KBM-7 (cell line): ENCODE results near the gene KLHL36.

Experiments used
- DNase-seq: peaks from one replicate; pipeline ENCODE4 v3.0.0-alpha.2; 2015
- in situ Hi-C: fragments of 300-500 bp; cut with MboI; formaldehyde crosslinking; loops from 2 replicates; pipeline ENCODE4 v1.14.3; 2020; ENCODE audit warnings: low sequenced_read_pairs, low pct_unique_long_range_greater_than_20kb, mixed read lengths

Gene KLHL36

DNA sequence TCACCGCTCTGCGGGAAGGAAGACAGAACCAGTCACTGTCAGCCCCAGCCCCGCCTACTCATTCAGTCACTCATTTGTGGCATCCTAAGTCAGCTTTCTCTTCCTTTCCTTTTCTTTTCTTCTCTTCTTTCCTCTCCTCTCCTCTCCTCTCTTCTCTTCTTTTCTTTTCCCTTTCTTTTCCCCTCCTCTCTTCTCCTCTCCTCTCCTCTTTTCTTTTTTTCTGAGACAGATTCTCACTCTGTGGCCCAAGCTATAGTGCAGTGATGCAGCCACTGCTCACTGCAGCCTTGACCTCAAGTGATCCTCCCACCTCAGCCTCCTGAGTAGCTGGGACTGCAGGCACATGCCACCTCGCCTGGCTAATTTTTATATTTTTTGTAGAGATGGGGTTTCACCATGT lies 10.6 kb upstream of the KLHL36 start:
- in situ Hi-C loops = no loop called here
- DNase-seq = no peak

GRCh38 chr16:84638231-84638806 lies 10.0 kb upstream of the KLHL36 start:
- in situ Hi-C loops = no loop called here
- no peak for DNase-seq

- in situ Hi-C loops = no loop called here
- DNase-seq = no peak
Observed at GRCh38 chr16:84640145-84640544, 8.2 kb upstream of the KLHL36 start.

GRCh38 chr16:84641643-84642358 lies 6.5 kb upstream of the KLHL36 start:
- in situ Hi-C loops = no loop called here
- no peak for DNase-seq

GRCh38 chr16:84643180-84643583 lies 5.1 kb upstream of the KLHL36 start:
- DNase-seq = peak; percentile 41
- in situ Hi-C loops = no loop called here

DNA sequence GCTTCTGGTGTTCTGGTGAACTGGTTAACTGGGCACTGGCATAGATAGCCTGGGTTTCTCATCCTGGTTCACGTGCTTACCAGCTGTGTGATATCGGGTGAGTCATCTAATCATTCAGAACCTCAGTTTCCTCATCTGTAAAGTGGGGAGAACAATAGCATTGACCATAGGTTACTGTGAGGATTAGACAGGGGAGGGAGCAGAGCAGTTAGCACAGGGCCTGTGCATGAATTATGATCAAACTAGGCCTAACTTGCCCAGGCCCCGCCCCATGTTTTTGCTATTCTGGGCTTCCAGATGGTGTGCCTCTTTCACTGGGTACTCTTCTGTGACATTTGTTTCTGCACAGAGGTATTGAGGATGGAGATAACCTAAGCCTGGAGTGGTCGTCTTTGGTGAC lies 4.6 kb upstream of the KLHL36 start:
- DNase-seq = no peak
- in situ Hi-C loops = no loop called here

DNA sequence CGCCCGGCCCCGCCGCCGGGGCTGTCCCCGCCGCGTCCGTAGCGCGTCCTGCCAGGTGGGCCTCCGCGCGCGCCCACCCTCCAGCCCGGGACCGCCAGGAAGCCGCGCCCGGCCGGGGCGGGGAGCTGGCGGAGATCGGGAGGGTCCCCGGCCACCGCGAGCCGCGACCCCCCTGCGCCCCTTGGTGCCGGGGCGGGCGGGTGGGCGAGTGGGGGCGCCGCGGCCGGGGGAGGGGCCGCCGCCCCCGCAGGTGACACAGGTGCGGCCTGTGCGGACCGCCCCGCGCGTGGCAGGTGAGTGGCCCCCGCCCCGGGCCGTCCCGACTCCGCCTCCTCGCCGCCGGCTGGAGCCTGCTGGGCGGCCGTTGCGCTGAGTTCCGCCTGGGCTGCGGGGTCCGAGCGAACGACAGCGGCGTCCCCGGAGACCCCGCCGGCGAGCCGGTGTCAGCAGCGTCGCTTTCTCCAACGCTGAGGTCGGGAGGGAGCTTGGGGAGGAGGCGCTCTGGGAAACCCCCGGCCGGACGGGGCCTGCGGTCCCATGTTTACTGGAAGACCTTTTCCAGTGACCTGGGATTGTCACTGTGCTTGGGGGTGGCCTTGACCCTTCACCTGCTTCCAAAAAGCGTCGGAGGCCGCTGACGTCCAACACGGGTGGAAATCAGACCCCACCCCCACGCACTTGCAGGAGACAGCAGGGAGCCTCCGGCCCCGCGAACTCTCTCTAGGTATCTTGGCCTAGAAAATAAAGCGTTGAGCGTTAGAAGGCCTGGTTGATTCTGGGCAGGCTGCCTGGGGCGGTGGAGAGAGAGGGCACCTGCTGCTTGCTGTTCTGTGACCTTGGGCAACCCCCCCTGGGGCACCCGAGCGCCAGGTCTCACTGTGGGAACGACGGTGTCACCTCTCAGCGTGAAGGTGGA lies 542 bp downstream of the KLHL36 start:
- in situ Hi-C loops = no loop called here
- no peak for DNase-seq

DNA sequence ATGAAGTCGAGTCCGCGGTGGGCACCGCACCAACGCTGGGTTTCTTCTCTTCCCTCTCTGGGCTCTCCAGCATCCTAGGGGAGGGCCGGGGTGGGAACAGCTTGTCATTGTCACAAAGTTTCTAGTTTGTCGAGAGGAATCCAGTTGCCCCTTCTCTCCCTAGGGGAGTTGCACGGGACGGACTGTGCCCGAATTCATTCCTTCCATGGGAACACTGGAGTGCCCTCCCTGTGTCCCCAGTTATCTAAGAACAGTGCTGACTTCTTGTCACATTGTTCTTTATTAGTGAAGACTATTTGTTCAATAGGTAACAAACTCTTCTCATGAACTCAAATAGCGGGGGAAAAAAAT lies 1.2 kb downstream of the KLHL36 start:
- in situ Hi-C loops = no loop called here
- no peak for DNase-seq

DNA sequence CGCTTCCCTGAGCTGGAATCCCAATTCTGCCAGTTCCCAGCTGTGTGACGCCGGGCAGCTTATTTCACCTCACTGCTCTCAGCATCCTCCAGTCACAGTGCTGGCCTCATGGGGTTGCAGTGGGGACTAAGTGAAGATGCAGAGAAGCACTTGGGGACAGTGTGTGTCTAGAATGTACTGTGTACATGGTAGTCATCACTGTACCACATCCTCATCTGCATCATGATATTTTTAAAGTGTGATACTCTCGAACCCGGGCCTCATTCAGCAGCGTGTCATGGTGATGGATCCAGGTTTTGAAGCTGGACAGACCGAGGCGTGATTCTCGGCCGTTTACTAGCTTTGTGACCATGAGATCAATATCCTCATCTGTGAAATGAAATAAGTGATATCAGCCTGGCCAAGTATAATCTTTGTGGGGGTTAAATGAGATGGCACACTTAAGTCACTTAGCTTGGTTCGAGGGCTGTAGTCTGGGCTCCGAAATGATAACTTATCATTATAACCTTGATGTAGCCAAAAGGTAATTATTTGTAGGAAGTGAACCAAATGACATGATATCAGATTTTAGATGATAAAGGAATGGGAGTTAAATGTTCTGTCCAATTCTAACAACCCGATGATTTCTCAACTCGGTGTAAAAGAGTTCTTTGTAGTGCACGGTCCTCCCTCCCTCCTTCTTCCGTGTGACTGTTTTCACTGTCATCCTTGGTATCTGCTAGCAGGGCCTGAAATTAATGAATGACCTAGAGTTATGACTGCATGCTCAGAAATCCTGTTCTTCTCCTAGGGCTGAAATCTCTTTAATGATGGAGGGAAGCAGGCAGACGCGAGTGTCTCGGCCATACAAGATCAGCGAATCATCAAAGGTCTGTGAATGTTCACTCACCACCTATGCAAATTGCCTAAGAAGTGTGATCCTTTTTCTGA lies 2.0 kb downstream of the KLHL36 start:
- no peak for DNase-seq
- in situ Hi-C loops = no loop called here

GRCh38 chr16:84652566-84652965 lies 4.3 kb downstream of the KLHL36 start:
- no peak for DNase-seq
- in situ Hi-C loops = no loop called here

- in situ Hi-C loops = no loop called here
Observed at GRCh38 chr16:84654238-84654637, 5.9 kb downstream of the KLHL36 start.

DNA sequence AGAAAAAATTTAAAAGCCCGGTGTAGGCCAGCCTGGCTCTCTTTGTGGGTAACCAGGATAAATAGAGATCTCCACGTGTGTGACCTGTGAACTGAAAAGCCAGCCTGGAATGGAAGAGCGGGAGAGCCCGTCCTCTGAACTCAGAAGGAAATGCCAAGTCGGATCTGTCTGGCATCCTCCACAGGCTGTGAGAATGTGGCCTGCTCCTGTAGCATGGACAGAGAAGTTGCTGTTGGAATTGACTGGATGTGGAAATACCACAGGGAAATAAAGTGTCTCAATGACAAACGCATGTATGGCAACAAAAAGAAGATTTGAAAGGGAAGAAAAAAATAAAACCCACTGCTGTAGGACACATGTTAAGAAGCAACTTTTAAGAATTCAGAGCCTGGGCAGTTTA lies 6.7 kb downstream of the KLHL36 start:
- no peak for DNase-seq
- in situ Hi-C loops = no loop called here

More at GRCh38 chr16:84654238-84654637, 5.9 kb downstream of the KLHL36 start:
- DNase-seq = no peak

- in situ Hi-C loops = no loop called here
- DNase-seq = no peak
Observed at GRCh38 chr16:84656649-84657048, 8.3 kb downstream of the KLHL36 start.

DNA sequence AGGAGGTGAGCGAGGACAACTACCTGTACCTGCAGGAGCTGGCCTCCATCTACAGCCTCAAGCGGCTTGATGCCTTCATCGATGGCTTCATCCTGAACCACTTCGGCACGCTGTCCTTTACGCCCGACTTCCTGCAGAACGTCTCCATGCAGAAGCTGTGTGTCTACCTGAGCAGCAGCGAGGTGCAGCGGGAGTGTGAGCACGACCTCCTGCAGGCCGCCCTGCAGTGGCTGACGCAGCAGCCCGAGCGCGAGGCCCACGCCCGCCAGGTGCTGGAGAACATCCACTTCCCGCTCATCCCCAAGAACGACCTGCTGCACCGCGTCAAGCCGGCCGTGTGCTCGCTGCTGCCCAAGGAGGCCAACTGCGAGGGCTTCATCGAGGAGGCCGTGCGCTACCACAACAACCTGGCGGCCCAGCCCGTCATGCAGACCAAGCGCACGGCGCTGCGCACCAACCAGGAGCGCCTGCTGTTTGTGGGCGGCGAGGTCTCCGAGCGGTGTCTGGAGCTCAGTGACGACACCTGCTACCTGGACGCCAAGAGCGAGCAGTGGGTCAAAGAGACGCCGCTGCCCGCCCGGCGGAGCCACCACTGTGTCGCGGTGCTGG lies 9.0 kb downstream of the KLHL36 start:
- in situ Hi-C loops = no loop called here
- DNase-seq = no peak

GRCh38 chr16:84658690-84659089 lies 10.4 kb downstream of the KLHL36 start:
- in situ Hi-C loops = no loop called here
- no peak for DNase-seq

- DNase-seq = no peak
- in situ Hi-C loops = no loop called here
Observed at GRCh38 chr16:84659656-84660300, 11.5 kb downstream of the KLHL36 start.

DNA sequence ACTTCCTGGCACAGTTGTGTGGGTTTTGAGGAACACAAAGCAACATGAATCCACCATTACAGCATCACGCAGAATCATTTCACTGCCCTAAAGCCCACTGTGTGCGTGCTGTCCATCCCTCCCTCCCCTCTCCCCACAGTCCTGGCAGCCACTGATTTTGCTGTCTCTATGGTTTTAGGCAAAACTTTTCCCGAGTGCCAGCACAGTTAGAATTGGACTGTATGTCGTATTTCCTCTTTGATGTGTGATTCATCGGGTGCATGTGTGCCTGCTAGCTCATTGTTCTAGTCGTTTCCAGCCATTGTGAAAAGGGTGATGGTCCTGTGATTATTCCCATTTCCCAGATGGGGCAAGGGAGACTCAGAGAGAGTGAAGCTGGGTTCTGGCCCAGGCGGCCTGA lies 12.7 kb downstream of the KLHL36 start:
- no peak for DNase-seq
- in situ Hi-C loops = no loop called here

- in situ Hi-C loops = no loop called here
- DNase-seq = no peak
Observed at GRCh38 chr16:84661418-84662060, 13.2 kb downstream of the KLHL36 start.
